Muscle layer of duodenum (tissue), 2 donors: ENCODE data around the gene AMMECR1L.

Experiments
- H3K27ac ChIP-seq: one replicate; pipeline ENCODE4 v1.7.0; 2013; ENCODE audit warnings: mild to moderate bottlenecking, low read length
- H3K27me3 ChIP-seq: one replicate; pipeline ENCODE4 v1.7.0; 2013; ENCODE audit warnings: low read depth, mild to moderate bottlenecking, control low read depth, low read length
- H3K36me3 ChIP-seq, 2 donors: one replicate each; pipeline ENCODE4 v1.7.0; 2013; ENCODE audit warnings: low read length in 2 of 2, control low read depth in 1 of 2, mild to moderate bottlenecking in 1 of 2; ENCODE audit not compliant: insufficient read depth in 2 of 2, control insufficient read depth in 1 of 2
- H3K4me1 ChIP-seq, 2 donors: one replicate each; pipeline ENCODE4 v1.7.0; 2013; ENCODE audit warnings: low read length in 2 of 2, mild to moderate bottlenecking in 2 of 2, control low read depth in 1 of 2, moderate library complexity in 1 of 2; ENCODE audit not compliant: insufficient read depth in 2 of 2, control insufficient read depth in 1 of 2
- H3K4me3 ChIP-seq, 2 donors: one replicate each; pipeline ENCODE4 v1.7.0; 2013; ENCODE audit warnings: low read length in 2 of 2, low read depth in 1 of 2, mild to moderate bottlenecking in 1 of 2
- H3K9me3 ChIP-seq, 2 donors: one replicate each; pipeline ENCODE4 v1.7.0; 2013; ENCODE audit warnings: low read length in 2 of 2, control low read depth in 1 of 2, mild to moderate bottlenecking in 1 of 2; ENCODE audit not compliant: control insufficient read depth in 1 of 2
- donor health status: healthy.

Gene AMMECR1L

DNA sequence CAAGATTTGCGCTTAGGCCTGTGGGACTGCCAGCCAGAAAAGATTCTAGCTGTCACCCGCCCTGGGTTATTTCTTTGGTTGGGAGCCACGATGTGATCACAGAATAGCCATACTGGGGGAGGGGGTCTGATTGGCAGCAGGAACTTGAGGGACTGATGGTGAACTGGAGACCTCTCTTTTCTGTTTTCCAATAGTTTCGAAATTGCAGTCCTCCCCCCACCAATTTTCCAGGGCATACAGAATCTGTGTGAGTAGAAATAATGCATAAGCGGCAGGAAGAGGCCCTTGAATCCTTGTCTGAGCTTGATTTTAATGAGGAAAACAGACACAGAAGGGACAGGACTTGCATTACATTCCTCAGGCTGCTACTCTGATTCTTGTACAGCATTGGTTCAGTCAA lies 25.6 kb downstream of the AMMECR1L start:
- H3K4me3 ChIP-seq = no peak overlapping the region

DNA sequence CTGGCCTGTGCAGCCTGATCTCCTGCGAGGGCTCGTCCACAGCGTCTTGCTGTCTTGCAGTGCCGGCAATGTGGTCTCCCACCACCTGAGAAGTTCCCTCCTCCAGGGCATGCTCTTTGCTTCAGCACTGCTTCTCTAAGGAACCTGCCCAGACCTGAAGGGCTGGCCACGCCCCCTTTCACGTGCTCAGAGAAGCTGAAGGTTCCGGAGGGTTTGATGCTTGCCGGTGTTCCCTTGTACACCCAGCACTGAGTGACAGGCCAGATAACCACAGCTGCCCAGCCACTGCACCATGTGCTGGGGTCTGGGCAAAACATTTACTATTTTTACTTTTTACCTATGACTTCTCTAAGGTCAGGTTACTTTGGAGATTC lies 26.1 kb downstream of the AMMECR1L start:
- no peaks in the 10 kb centered on the region for H3K9me3 ChIP-seq
- H3K27ac ChIP-seq = no peak overlapping the region
- peaks cover 0 to 14% of the 10 kb centered on the region in 2 donors for H3K4me1 ChIP-seq
- peaks cover 17 to 18% of the 10 kb centered on the region in 2 donors for H3K36me3 ChIP-seq
- no peaks in the 10 kb centered on the region for H3K27me3 ChIP-seq
- no peak overlapping the region for H3K4me3 ChIP-seq

More for the DNA sequence above, 25.6 kb downstream of the AMMECR1L start:
- Histone ChIP-seq H3K27ac (no peak overlapping the region), H3K27me3 (no peaks in the 10 kb centered on the region), H3K4me1 (peaks cover 0 to 14% of the 10 kb centered on the region in 2 donors), H3K36me3 (peaks cover 21 to 22% of the 10 kb centered on the region in 2 donors), H3K9me3 (no peaks in the 10 kb centered on the region)

DNA sequence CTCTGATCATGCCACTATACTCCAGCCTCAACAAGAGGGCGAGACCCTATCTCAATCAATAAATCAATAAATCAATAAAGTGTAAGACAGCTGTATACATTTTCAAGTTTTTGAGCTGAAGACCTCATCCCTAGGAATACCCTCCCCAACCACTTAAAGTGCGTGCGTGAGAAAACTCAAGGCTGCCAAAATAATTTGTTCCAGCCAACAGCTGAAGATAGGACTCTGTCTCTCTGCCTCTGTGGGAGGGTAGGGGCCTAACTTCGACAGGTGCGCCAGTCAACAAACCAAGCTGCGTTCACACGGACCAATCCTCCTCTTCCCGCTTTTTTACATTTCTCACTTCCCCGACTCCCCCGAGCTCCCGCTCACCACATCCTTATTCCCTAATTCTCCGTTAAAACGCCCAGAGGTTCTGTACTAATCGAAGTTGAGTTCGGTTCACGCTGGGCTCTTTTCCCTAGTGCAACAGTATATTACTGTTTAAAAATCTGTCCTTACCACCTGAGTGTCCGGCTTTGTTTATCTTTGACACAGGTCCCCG lies 28.4 kb downstream of the AMMECR1L start:
- Histone ChIP-seq H3K4me1 (peaks cover 0 to 14% of the 10 kb centered on the region in 2 donors), H3K4me3 (peak overlapping the region; percentile 91 to 92), H3K27ac (peak overlapping the region; percentile 81), H3K27me3 (no peaks in the 10 kb centered on the region), H3K9me3 (no peaks in the 10 kb centered on the region), H3K36me3 (peaks cover 0 to 5% of the 10 kb centered on the region in 2 donors)

DNA sequence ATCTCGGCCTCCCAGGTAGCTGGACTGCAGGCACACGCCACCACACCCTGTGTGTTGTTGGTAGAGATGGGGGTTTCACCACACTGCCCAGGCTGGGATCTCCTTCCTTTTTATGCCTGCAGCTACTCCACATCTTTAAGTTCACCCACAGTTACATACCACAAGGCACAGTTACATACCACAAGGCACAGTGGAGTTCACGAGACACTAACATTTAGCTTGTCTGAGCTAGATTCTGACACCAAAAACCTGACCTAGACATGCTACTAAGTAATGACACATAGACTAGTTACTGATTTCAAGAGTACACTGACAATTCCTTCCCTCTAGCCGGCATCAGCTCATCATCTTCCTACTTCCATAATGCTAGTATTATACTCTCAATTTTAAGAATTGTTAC lies 32.1 kb downstream of the AMMECR1L start:
- Histone ChIP-seq H3K27ac (no peak overlapping the region), H3K36me3 (peaks cover 0 to 18% of the 10 kb centered on the region in 2 donors), H3K4me3 (no peak overlapping the region), H3K9me3 (no peaks in the 10 kb centered on the region), H3K4me1 (peaks cover 0 to 14% of the 10 kb centered on the region in 2 donors), H3K27me3 (no peaks in the 10 kb centered on the region)

DNA sequence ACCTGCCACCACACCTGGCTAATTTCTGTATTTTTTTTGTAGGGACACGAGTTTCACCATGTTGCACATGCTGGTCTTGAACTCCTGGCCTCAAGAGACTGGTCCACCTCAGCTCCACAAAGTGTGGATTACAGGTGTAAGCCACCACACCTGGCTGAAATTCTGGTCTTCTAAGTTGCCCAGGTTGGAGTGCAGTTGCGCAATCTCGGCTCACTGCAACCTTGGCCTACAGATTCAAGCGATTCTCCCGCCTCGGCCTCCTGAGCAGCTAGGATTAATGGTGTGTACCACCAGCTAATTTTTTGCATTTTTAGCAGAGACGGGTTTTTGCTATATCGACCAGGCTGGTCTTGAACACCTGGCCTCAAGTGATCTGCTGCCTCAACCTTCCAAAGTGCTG lies 33.4 kb downstream of the AMMECR1L start:
- no peak overlapping the region for H3K27ac ChIP-seq
- H3K36me3 ChIP-seq = peaks cover 6 to 25% of the 10 kb centered on the region in 2 donors

DNA sequence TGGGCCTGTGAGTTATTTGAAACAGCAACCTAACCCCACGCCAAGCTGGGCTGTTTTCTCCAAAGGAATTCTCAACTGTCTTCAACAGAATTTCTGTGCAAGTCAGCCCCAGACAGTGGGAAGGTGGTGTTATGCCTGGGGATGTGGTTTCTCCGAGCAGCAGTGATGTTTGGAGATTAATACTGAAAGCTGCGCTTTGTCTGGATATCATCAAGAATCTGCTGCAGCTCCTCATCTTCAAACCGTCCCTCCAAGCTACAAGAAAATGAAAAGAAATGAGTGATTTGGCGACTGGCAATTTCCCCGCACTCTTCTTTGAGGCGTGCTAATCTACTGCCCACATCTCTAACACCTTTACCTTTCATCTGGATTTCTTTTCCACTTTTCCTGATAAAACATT lies 37.8 kb downstream of the AMMECR1L start:
- Histone ChIP-seq H3K4me3 (no peak overlapping the region), H3K27me3 (no peaks in the 10 kb centered on the region), H3K4me1 (no peaks in the 10 kb centered on the region), H3K9me3 (no peaks in the 10 kb centered on the region), H3K27ac (no peak overlapping the region), H3K36me3 (peaks cover 15 to 43% of the 10 kb centered on the region in 2 donors)

More for the DNA sequence above, 33.4 kb downstream of the AMMECR1L start:
- H3K9me3 ChIP-seq = no peaks in the 10 kb centered on the region
- H3K4me3 ChIP-seq = no peak overlapping the region
- no peaks in the 10 kb centered on the region for H3K27me3 ChIP-seq
- peaks cover 0 to 11% of the 10 kb centered on the region in 2 donors for H3K4me1 ChIP-seq

DNA sequence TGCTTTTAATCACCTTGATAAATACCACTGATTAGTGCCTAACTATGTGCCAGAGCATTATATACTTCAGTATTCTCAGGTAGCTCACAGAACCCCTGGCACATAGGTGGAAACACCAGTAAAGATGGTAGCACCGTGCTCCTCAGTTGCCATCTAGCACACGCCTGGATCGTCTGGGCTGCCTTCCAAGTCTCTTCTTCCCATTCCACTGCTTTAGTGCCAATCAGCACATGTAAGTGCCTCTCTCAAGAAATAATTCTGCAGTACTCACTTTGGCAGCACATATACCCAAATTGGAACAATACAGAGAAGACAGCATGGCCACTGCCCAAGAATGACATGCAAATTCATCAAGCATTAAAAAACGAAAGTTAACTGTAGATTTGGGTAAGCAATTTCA lies 40.8 kb downstream of the AMMECR1L start:
- Histone ChIP-seq H3K9me3 (no peaks in the 10 kb centered on the region), H3K27me3 (no peaks in the 10 kb centered on the region), H3K4me3 (no peak overlapping the region), H3K27ac (no peak overlapping the region), H3K36me3 (peaks cover 15 to 32% of the 10 kb centered on the region in 2 donors), H3K4me1 (no peaks in the 10 kb centered on the region)

DNA sequence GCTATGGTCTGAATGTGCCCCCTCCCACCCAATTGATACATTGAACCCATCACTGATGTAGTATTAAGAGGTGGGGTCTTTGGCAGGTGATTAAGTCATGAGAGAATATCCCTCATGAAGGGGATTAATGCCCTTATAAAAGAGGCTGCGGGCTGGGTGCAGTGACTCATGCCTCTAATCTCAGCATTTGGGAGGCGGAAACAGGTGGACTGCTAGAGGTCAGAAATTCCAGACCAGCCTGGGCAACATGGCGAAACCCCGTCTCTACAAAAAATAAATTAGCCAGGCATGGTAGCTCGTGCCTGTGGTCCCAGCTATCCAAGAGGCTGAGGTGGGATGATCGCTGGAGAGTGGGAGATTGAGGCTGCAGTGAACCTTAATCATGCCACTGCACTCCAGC lies 42.1 kb downstream of the AMMECR1L start:
- Histone ChIP-seq H3K4me1 (no peaks in the 10 kb centered on the region), H3K9me3 (no peaks in the 10 kb centered on the region), H3K27me3 (no peaks in the 10 kb centered on the region), H3K4me3 (no peak overlapping the region), H3K36me3 (peaks cover 15 to 26% of the 10 kb centered on the region in 2 donors), H3K27ac (no peak overlapping the region)

DNA sequence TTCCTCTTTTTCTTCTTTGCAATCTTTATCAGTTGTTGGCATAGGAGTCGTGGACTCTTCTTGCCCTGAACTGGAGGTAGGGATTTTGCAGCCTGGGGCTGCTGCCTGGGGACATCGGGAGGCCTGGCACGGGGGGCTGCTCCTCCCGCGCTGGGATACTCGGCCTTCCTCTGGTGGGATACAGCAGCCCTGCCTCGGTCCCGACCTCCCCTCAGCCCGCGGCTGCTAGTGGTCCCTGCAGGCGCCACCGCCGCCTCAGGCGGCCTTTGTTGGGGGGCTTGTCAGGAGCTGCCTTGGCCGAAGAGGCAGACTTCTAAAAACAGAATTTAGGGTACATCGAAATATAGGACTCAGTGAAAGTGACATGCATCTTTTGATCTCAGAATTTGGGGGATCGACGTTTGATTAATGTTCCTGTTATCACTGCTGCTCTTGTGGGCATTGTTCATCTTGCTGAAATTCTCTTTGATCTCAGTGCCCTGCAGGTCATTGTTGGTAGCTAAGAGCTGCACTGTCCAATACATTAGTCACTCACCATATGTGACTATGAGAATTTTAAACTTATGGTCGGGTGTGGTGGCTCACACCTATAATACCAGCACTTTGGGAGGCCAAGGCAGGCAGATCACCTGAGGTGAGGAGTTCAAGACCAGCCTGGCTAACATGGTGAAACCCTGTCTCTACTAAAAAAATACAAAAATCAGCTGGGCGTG lies 44.1 kb downstream of the AMMECR1L start:
- Histone ChIP-seq H3K27me3 (no peaks in the 10 kb centered on the region), H3K36me3 (peaks cover 3 to 11% of the 10 kb centered on the region in 2 donors), H3K27ac (no peak overlapping the region), H3K9me3 (no peaks in the 10 kb centered on the region), H3K4me3 (no peak overlapping the region), H3K4me1 (no peaks in the 10 kb centered on the region)

DNA sequence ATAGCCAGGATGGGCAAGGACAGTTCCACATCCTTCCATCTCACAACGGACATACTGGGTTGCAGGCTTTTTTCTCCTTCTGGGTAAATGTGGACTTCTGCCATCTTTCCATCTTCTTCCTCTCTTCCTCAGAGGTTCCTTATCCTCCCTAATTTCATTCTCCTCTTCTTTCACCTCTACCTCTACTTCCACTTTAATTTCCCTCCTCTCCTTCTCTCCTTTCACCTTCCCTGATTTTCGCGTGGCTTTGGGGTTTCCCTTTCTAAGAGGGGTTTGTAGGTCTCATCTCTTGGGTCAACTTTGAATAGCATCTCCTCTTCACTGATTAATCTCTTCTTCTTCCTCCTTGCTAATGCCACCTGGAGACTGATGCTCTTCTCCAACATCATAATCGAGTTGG lies 44.9 kb downstream of the AMMECR1L start:
- H3K4me3 ChIP-seq = no peak overlapping the region
- H3K4me1 ChIP-seq = no peaks in the 10 kb centered on the region
- H3K27me3 ChIP-seq = no peaks in the 10 kb centered on the region
- peaks cover 0 to 6% of the 10 kb centered on the region in 2 donors for H3K36me3 ChIP-seq
- no peak overlapping the region for H3K27ac ChIP-seq
- no peaks in the 10 kb centered on the region for H3K9me3 ChIP-seq

DNA sequence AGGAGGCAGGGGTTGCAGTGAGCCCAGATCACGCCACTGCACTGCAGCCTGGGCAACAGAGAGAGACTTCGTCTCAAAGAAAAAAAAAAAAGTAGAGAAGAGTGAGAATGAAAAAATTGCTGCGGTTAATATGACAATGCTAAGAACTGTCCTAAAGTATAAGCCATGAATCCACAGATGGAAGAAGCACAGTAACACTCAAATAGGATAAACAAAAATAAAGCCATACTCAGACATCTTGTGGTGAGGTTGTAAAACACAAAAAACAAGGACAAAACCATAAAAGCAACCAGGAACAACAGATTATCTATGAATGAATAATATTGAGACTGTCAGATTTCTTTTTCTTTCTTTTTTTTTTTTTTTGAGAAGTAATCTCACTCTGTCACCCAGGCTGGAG lies 50.8 kb downstream of the AMMECR1L start:
- Histone ChIP-seq H3K27ac (no peak overlapping the region), H3K4me3 (no peak overlapping the region), H3K27me3 (no peaks in the 10 kb centered on the region), H3K36me3 (no peaks in the 10 kb centered on the region), H3K9me3 (no peaks in the 10 kb centered on the region), H3K4me1 (no peaks in the 10 kb centered on the region)

DNA sequence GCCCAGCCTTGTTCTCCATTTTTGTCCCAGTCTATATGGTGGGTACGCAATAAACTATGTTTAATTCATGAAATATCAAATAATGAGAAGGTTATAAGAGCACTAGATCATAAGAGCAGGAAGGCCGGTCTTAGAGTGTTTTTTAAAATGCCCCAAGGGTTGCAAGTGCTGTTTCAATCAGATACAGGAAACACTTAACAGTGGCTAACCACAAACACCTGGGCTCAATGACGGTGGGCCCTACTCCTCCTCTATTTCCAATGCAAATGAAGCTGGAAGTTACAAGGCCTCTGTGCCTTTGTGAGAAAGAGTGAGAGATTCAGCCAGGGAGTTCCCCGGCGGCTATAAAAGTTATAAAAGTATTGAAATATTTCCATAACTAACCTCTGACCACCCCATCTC lies 55.9 kb downstream of the AMMECR1L start:
- Histone ChIP-seq H3K4me1 (no peaks in the 10 kb centered on the region), H3K4me3 (no peak overlapping the region), H3K27me3 (no peaks in the 10 kb centered on the region), H3K9me3 (no peaks in the 10 kb centered on the region), H3K27ac (no peak overlapping the region), H3K36me3 (no peaks in the 10 kb centered on the region)
